Medulla oblongata (tissue), 1 donor: Measurements from ENCODE around the gene FOXL3.
A peak's percentile ranks its signal among the peaks of the same experiment; 100 is the strongest.

Experiments
- DNase-seq: peaks from one replicate; pipeline ENCODE4 v3.0.0-alpha.2; 2015; ENCODE audit errors: extremely low spot score

FOXL3 gene

GRCh38 chr7:302054-302992 is 12.4 kb downstream of the FOXL3 start:
- DNase-seq = no peak

- DNase-seq = no peak
Measured at GRCh38 chr7:303425-303824, 13.5 kb downstream of the FOXL3 start.

GRCh38 chr7:303884-304573 is 14.1 kb downstream of the FOXL3 start:
- DNase-seq = no peak

GRCh38 chr7:304574-305409 is 14.8 kb downstream of the FOXL3 start:
- DNase-seq = no peak

GRCh38 chr7:305410-306151 is 15.6 kb downstream of the FOXL3 start:
- no peak for DNase-seq

- DNase-seq = no peak
Measured at GRCh38 chr7:307970-308369, 18.0 kb downstream of the FOXL3 start.

GRCh38 chr7:309586-310228 is 19.7 kb downstream of the FOXL3 start:
- DNase-seq = no peak

- no peak for DNase-seq
Measured at GRCh38 chr7:311131-311680, 21.2 kb downstream of the FOXL3 start.

- DNase-seq = no peak
Measured at GRCh38 chr7:311796-312195, 21.8 kb downstream of the FOXL3 start.

- no peak for DNase-seq
Measured at GRCh38 chr7:312424-312823, 22.5 kb downstream of the FOXL3 start.

- DNase-seq = no peak
Measured at GRCh38 chr7:314853-315252, 24.9 kb downstream of the FOXL3 start.

- no peak for DNase-seq
Measured at GRCh38 chr7:315516-316265, 25.7 kb downstream of the FOXL3 start.

- DNase-seq = no peak
Measured at GRCh38 chr7:317643-318405, 27.9 kb downstream of the FOXL3 start.

GRCh38 chr7:318476-318875 is 28.5 kb downstream of the FOXL3 start:
- no peak for DNase-seq

- no peak for DNase-seq
Measured at GRCh38 chr7:318878-319661, 29.1 kb downstream of the FOXL3 start.

- no peak for DNase-seq
Measured at GRCh38 chr7:320297-320696, 30.3 kb downstream of the FOXL3 start.

- DNase-seq = peak; percentile 56
Measured at GRCh38 chr7:322111-322671, 32.2 kb downstream of the FOXL3 start.

- no peak for DNase-seq
Measured at GRCh38 chr7:322708-323111, 32.7 kb downstream of the FOXL3 start.
